NCI-H1105 (cell line): ENCODE measurements around the gene OLAH.
"Not testable (repeated sequence)": the region's sequence is repeated elsewhere in the genome, so short reads cannot be mapped to it uniquely, and the experiment has no call there.

ENCODE experiments used
- DNase-seq: peaks from one replicate; lab custom pipeline; 2025; lab: John Stamatoyannopoulos, UW

Gene OLAH

GRCh38 chr10:15043674-15044073, at the start of gene OLAH:
OLAH (plus strand) TSS chr10:15043943; CDS start chr10:15047289, 3,346 bp downstream.
- DNase-seq = no peak

- DNase-seq = no peak
Observed at GRCh38 chr10:14995964-14996565, 47.7 kb upstream of the OLAH start.

- DNase-seq = not testable (repeated sequence)
Observed at GRCh38 chr10:15013530-15013929, 30.2 kb upstream of the OLAH start.

- no peak for DNase-seq
Observed at GRCh38 chr10:15015451-15015850, 28.3 kb upstream of the OLAH start.

GRCh38 chr10:15020966-15021365, 22.8 kb upstream of the OLAH start:
- not testable (repeated sequence) for DNase-seq

- DNase-seq = not testable (repeated sequence)
Observed at GRCh38 chr10:15023079-15023478, 20.7 kb upstream of the OLAH start.

GRCh38 chr10:15024017-15025004, 19.4 kb upstream of the OLAH start:
- not testable (repeated sequence) for DNase-seq

- not testable (repeated sequence) for DNase-seq
Observed at GRCh38 chr10:15025040-15025439, 18.7 kb upstream of the OLAH start.

- no peak for DNase-seq
Observed at GRCh38 chr10:15027741-15028140, 16.0 kb upstream of the OLAH start.

GRCh38 chr10:15035385-15036301, 8.1 kb upstream of the OLAH start:
- DNase-seq = no peak

- no peak for DNase-seq
Observed at GRCh38 chr10:15037691-15038090, 6.1 kb upstream of the OLAH start.

- no peak for DNase-seq
Observed at GRCh38 chr10:15038416-15038815, 5.3 kb upstream of the OLAH start.

GRCh38 chr10:15045380-15045779, 1.6 kb downstream of the OLAH start:
- DNase-seq = no peak

GRCh38 chr10:15046626-15047025, 2.9 kb downstream of the OLAH start:
- no peak for DNase-seq

GRCh38 chr10:15049533-15049932, 5.8 kb downstream of the OLAH start:
- no peak for DNase-seq

- no peak for DNase-seq
Observed at GRCh38 chr10:15052121-15052520, 8.4 kb downstream of the OLAH start.

- no peak for DNase-seq
Observed at GRCh38 chr10:15053061-15053460, 9.3 kb downstream of the OLAH start.

GRCh38 chr10:15058689-15059088, 14.9 kb downstream of the OLAH start:
- no peak for DNase-seq

- DNase-seq = no peak
Observed at GRCh38 chr10:15059914-15060313, 16.2 kb downstream of the OLAH start.

GRCh38 chr10:15060638-15061037, 16.9 kb downstream of the OLAH start:
- DNase-seq = no peak

- no peak for DNase-seq
Observed at GRCh38 chr10:15067154-15067553, 23.4 kb downstream of the OLAH start.

- DNase-seq = no peak
Observed at GRCh38 chr10:15068802-15069201, 25.1 kb downstream of the OLAH start.
